Lung (tissue), 12 donors: ENCODE measurements around the gene GBX2. TPM values are rescaled to one million over a fixed set of nuclear protein-coding genes. Genes with fewer than 3 reads are reported as not detected.

Experiments used
- ATAC-seq: fragments of 200-7000 bp; cut with Tn5 transposase; one replicate; pipeline ENCODE4 v1.9.1; 2020; ENCODE audit warnings: moderate number of reproducible peaks; ENCODE audit not compliant: insufficient read depth, low FRiP score
- DNase-seq, 3 donors: peaks; one replicate each; pipeline ENCODE4 v3.0.0-alpha.2; 2013 to 2017
- H3K27ac ChIP-seq, 2 donors: one replicate each; pipeline ENCODE4 v1.5.1; 2013; ENCODE audit warnings: mild to moderate bottlenecking in 2 of 2, moderate library complexity in 2 of 2, control low read depth in 1 of 2, inconsistent platforms in 1 of 2, low read depth in 1 of 2, low read length in 1 of 2
- H3K27me3 ChIP-seq, 3 donors: one replicate each; pipeline ENCODE4 v1.5.1; 2013; ENCODE audit warnings: low read length in 2 of 3; ENCODE audit not compliant: control insufficient read depth in 3 of 3, insufficient read depth in 3 of 3
- H3K36me3 ChIP-seq, 4 donors: one replicate each; pipeline ENCODE4 v1.5.1; 2013; ENCODE audit warnings: low read length in 4 of 4, mild to moderate bottlenecking in 1 of 4, moderate library complexity in 1 of 4; ENCODE audit not compliant: control insufficient read depth in 4 of 4, insufficient read depth in 4 of 4
- H3K4me1 ChIP-seq, 5 donors: one replicate each; pipeline ENCODE4 v1.5.1; 2013; ENCODE audit warnings: low read length in 5 of 5, mild to moderate bottlenecking in 2 of 5, moderate library complexity in 1 of 5; ENCODE audit not compliant: control insufficient read depth in 5 of 5, insufficient read depth in 5 of 5
- H3K4me3 ChIP-seq: one replicate; pipeline ENCODE4 v1.5.1; 2013; ENCODE audit warnings: mild to moderate bottlenecking, control low read depth, moderate library complexity
- H3K9ac ChIP-seq, 2 donors: one replicate each; pipeline ENCODE4 v1.5.1; 2013; ENCODE audit warnings: low read length in 2 of 2, control low read depth in 1 of 2; ENCODE audit not compliant: insufficient read depth in 1 of 2
- H3K9me3 ChIP-seq, 4 donors: one replicate each; pipeline ENCODE4 v1.5.1; 2013; ENCODE audit warnings: low read length in 3 of 4, mild to moderate bottlenecking in 1 of 4, moderate library complexity in 1 of 4; ENCODE audit not compliant: control insufficient read depth in 4 of 4, insufficient read depth in 3 of 4
- WGBS, 2 donors: extraction: QIAGEN DNeasy Blood & Tissue Kit; methylation state at CpG; one replicate each; pipeline ENCODE4 v1.1.7; 2013; 5-methylcytosine and 5-hydroxymethylcytosine counted together
- polyA plus RNA-seq, 2 donors: library from polyadenylated mRNA; stranded (reverse); fragments of 200-250 nt; gene quantifications; one replicate each; pipeline ENCODE4 v1.2.1, GENCODE V29; 2013
- total RNA-seq, 2 donors: library from RNA; depleted of rRNA in 1 of 2; stranded (reverse); fragments of >200 nt in 1 of 2; gene quantifications; one replicate each; pipeline ENCODE4 v1.2.1, GENCODE V29; 2014 to 2021
- TF ChIP-seq, protein P1 (sequence below): IDR thresholded peaks from 2 replicates; pipeline ENCODE4 v1.5.1; 2012; ENCODE audit warnings: mild to moderate bottlenecking; ENCODE audit errors: control extremely low read depth, extremely low read depth
- donor health status: control.
- donor health status: control.
- donor health status: Bipolar disorder and iron deficiency.
- donor health status: healthy.
- donor health status: DM: yes; HTN: yes; CAD: no.

GBX2 gene
- total and polyA plus RNA-seq, 4 donors = 0.17 TPM; not detected in 3

GRCh38 chr2:236177967-236178889 lies 10.0 kb upstream of the GBX2 start:
- H3K9me3 ChIP-seq = peaks cover 0 to 3% (median 0%) of the 10 kb centered on the region in 4 donors
- H3K36me3 ChIP-seq = no peaks in the 10 kb centered on the region
- DNase-seq = peak; percentile 62 to 77 (median 71)
- no peak overlapping the region for H3K27ac ChIP-seq
- TF ChIP-seq, protein P1, sequence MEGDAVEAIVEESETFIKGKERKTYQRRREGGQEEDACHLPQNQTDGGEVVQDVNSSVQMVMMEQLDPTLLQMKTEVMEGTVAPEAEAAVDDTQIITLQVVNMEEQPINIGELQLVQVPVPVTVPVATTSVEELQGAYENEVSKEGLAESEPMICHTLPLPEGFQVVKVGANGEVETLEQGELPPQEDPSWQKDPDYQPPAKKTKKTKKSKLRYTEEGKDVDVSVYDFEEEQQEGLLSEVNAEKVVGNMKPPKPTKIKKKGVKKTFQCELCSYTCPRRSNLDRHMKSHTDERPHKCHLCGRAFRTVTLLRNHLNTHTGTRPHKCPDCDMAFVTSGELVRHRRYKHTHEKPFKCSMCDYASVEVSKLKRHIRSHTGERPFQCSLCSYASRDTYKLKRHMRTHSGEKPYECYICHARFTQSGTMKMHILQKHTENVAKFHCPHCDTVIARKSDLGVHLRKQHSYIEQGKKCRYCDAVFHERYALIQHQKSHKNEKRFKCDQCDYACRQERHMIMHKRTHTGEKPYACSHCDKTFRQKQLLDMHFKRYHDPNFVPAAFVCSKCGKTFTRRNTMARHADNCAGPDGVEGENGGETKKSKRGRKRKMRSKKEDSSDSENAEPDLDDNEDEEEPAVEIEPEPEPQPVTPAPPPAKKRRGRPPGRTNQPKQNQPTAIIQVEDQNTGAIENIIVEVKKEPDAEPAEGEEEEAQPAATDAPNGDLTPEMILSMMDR = peak; percentile 28
- 3 to 5% methylated on average over 63 to 65 of the region's 65 CpGs for WGBS, 2 donors
- ATAC-seq = peak; percentile 50
- peaks cover 10 to 79% (median 78%) of the 10 kb centered on the region in 3 donors for H3K27me3 ChIP-seq
- H3K4me3 ChIP-seq = no peak overlapping the region
- H3K4me1 ChIP-seq = peaks cover 0 to 14% (median 2%) of the 10 kb centered on the region in 5 donors
- H3K9ac ChIP-seq = no peak overlapping the region

DNA sequence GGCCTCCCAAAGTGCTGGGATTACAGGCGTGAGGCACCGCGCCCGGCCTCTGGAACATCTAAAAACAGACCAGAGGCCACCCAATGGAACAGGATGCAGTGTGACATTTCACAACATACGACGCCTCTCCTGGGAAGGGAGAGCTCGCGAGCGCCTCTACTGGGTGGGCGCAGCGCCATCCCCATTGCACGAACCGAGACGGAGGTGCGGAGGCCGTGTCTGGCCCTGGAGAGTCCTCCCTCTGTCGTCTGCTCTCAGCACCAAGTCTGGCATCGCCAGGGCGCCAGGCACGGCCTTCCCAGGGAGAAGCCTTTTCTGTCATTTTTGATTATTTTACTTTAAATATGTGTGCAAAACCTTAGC lies 9.4 kb upstream of the GBX2 start:
- Histone ChIP-seq H3K9me3 (peaks cover 0 to 3% (median 0%) of the 10 kb centered on the region in 4 donors), H3K27ac (no peak overlapping the region), H3K36me3 (no peaks in the 10 kb centered on the region), H3K9ac (no peak overlapping the region), H3K27me3 (peaks cover 15 to 84% (median 78%) of the 10 kb centered on the region in 3 donors), H3K4me1 (peaks cover 0 to 14% (median 2%) of the 10 kb centered on the region in 5 donors), H3K4me3 (no peak overlapping the region)
- TF ChIP-seq, protein P1 = no peak
- ATAC-seq = no peak
- peak; percentile 43 to 61 (median 59) for DNase-seq
- 7 to 12% methylated on average over 20 of the region's 20 CpGs for WGBS, 2 donors

GRCh38 chr2:236176951-236177350 lies 8.8 kb upstream of the GBX2 start:
- TF ChIP-seq, protein P1 = no peak
- H3K9ac ChIP-seq = no peak overlapping the region
- 49 to 51% methylated on average over 21 of the region's 21 CpGs for WGBS, 2 donors
- no peak overlapping the region for H3K27ac ChIP-seq
- H3K4me1 ChIP-seq = peaks cover 0 to 14% (median 3%) of the 10 kb centered on the region in 5 donors
- no peaks in the 10 kb centered on the region for H3K36me3 ChIP-seq
- DNase-seq = no peak
- no peak overlapping the region for H3K4me3 ChIP-seq
- peaks cover 0 to 3% (median 0%) of the 10 kb centered on the region in 4 donors for H3K9me3 ChIP-seq
- H3K27me3 ChIP-seq = peaks cover 15 to 89% (median 83%) of the 10 kb centered on the region in 3 donors
- no peak for ATAC-seq
